ENCODE measurements around the gene VPS33B.
"Not testable (repeated sequence)": the region's sequence is repeated elsewhere in the genome, so short reads cannot be mapped to it uniquely, and the experiment has no call there.

VPS33B gene

DNA sequence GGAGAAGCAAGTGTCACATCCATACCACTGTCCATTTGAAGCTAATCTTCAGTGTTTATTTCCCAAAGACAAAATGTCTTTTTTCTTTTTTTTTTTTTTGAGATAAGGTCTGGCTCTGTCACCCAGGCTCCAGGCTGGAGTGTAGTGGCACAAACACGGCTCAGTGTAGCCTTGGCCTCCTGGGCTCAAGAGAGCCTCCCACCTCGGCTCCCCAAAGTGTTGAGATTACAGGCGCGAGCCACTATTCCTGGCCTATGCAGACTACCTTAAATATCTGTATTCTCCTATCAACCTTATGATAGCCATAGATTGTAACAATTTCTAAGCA, 27.7 kb upstream of the VPS33B start:
- H3K79me2 ChIP-seq (ENCODE audit: low read length), result no peaks in the 10 kb centered on the region
- H2AFZ ChIP-seq (ENCODE audit: low read depth, low read length), result peak overlapping the region; percentile 10
- H3K27ac ChIP-seq (ENCODE audit: low read length), result no peak overlapping the region
- peak overlapping the region; percentile 83 for H3K4me2 ChIP-seq (ENCODE audit: low read length)
- H3K4me1 ChIP-seq (ENCODE audit: low read length), result peaks cover 10% of the 10 kb centered on the region
- no peak overlapping the region for H3K9ac ChIP-seq (ENCODE audit: low read length)
- H4K20me1 ChIP-seq (ENCODE audit: insufficient read depth, low read length), result no peaks in the 10 kb centered on the region
- H3K4me3 ChIP-seq (ENCODE audit: low read length), result 0 out of 2 replicates have a peak overlapping the region, but pooled peaks have one; percentile 5
- H3K9me3 ChIP-seq (ENCODE audit: insufficient read depth, low read length), result no peaks in the 10 kb centered on the region
- H3K27me3 ChIP-seq (ENCODE audit: low read depth, low read length), result peaks cover 22% of the 10 kb centered on the region
- H3K36me3 ChIP-seq (replicated peaks; ENCODE audit: low read depth, low read length), result no peaks in the 10 kb centered on the region
- TF ChIP-seq EZH2phosphoT487 (IDR thresholded peaks at IDR 0.05; ENCODE audit: low read depth), result no peak
- TF ChIP-seq, protein P1, sequence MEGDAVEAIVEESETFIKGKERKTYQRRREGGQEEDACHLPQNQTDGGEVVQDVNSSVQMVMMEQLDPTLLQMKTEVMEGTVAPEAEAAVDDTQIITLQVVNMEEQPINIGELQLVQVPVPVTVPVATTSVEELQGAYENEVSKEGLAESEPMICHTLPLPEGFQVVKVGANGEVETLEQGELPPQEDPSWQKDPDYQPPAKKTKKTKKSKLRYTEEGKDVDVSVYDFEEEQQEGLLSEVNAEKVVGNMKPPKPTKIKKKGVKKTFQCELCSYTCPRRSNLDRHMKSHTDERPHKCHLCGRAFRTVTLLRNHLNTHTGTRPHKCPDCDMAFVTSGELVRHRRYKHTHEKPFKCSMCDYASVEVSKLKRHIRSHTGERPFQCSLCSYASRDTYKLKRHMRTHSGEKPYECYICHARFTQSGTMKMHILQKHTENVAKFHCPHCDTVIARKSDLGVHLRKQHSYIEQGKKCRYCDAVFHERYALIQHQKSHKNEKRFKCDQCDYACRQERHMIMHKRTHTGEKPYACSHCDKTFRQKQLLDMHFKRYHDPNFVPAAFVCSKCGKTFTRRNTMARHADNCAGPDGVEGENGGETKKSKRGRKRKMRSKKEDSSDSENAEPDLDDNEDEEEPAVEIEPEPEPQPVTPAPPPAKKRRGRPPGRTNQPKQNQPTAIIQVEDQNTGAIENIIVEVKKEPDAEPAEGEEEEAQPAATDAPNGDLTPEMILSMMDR (IDR thresholded peaks at IDR 0.05; ENCODE audit: low read depth, low read length), result no peak

DNA sequence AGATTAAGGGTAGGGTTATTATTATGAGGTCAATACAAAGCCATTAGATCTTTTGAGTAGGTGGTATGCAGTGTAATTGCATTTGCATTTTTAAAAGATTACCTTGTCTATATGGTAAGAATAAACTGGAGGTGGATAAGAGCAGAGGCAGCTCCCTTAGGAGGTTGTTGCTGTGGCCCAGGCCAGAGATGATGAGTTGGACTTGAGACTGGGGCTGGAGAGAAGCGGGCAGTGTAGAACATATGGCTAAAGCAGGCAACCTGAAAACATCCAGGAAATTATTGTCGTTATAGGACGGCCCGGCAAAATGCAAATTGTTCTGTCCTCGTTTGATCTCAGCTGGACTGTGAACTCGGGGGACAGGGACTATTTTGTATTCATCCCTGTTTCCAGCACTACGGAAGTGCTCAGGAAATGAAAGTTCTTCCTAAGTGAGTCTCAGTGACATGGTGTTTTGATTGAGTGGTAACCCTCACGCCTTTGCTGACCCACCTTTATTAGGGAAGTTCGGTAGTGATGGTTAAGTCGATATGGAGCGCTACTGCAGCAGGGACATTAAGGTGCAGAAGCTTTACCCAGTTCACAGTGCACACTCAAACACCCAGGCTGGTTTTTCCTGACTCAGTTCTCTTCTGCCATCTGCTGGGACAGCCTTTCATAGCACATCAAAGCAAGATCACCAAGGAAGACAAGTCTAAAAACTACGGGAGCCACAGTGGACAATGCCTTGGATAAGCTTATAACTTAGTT, 27.2 kb upstream of the VPS33B start:
- no peak overlapping the region for H3K27ac ChIP-seq (ENCODE audit: low read length)
- H4K20me1 ChIP-seq (ENCODE audit: insufficient read depth, low read length), result no peaks in the 10 kb centered on the region
- H3K4me2 ChIP-seq (ENCODE audit: low read length), result peak overlapping the region; percentile 83
- H3K4me1 ChIP-seq (ENCODE audit: low read length), result peaks cover 10% of the 10 kb centered on the region
- no peak for TF ChIP-seq EZH2phosphoT487 (IDR thresholded peaks at IDR 0.05; ENCODE audit: low read depth)
- TF ChIP-seq, protein P1 (IDR thresholded peaks at IDR 0.05; ENCODE audit: low read depth, low read length), result peak; percentile 82
- H2AFZ ChIP-seq (ENCODE audit: low read depth, low read length), result peak overlapping the region; percentile 80
- peaks cover 16% of the 10 kb centered on the region for H3K27me3 ChIP-seq (ENCODE audit: low read depth, low read length)
- H3K4me3 ChIP-seq (ENCODE audit: low read length), result peak overlapping the region; percentile 66
- no peaks in the 10 kb centered on the region for H3K79me2 ChIP-seq (ENCODE audit: low read length)
- H3K9me3 ChIP-seq (ENCODE audit: insufficient read depth, low read length), result no peaks in the 10 kb centered on the region
- 0 out of 2 replicates have a peak overlapping the region, but pooled peaks have one; percentile 2 for H3K9ac ChIP-seq (ENCODE audit: low read length)
- H3K36me3 ChIP-seq (replicated peaks; ENCODE audit: low read depth, low read length), result no peaks in the 10 kb centered on the region

DNA sequence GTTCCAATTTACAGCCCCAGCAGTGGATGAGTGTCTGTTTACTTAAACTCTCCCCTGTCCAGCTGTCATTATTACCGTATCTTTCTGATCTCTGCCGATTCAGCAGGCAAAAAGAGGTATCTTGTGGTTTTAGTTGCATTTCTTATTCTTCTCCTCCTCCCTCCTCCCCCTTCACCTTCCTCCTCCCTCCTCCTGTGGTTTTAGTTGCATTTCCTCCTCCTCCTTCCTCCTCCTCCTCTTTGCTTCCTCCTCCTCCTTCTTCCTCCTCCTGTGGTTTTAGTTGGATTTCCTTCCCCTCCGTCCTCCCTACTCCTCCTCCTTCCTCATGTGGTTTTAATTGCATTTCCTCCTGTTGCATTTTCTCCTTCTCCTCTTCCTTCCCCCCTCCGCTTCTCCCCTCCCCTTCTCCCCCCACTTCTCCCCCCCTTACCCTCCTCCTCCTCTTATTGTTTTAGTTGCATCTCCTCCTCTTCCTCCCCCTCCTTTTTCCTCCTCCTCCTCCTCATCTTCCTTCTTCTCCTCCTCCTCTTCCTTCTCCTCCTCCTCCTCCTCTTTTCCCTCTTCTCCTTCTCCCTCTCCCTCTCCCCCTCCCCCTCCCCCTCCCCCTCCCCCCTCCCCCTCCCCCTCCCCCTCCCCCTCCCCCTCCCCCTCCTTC, 25.3 kb upstream of the VPS33B start:
- Histone ChIP-seq H3K79me2 (ENCODE audit: low read length) (no peaks in the 10 kb centered on the region), H3K27ac (ENCODE audit: low read length) (no peak overlapping the region), H3K36me3 (replicated peaks; ENCODE audit: low read depth, low read length) (no peaks in the 10 kb centered on the region), H3K4me3 (ENCODE audit: low read length) (no peak overlapping the region), H3K4me2 (ENCODE audit: low read length) (peak overlapping the region; percentile 8; the same call in 1 of the 2 replicates), H3K4me1 (ENCODE audit: low read length) (peaks cover 10% of the 10 kb centered on the region), H3K9ac (ENCODE audit: low read length) (no peak overlapping the region), H3K27me3 (ENCODE audit: low read depth, low read length) (peaks cover 8% of the 10 kb centered on the region; the same call in 1 of the 2 replicates), H4K20me1 (ENCODE audit: insufficient read depth, low read length) (no peaks in the 10 kb centered on the region), H3K9me3 (ENCODE audit: insufficient read depth, low read length) (no peaks in the 10 kb centered on the region), H2AFZ (ENCODE audit: low read depth, low read length) (no peak overlapping the region)
- TF ChIP-seq EZH2phosphoT487 (IDR thresholded peaks at IDR 0.05; ENCODE audit: low read depth), result no peak
- TF ChIP-seq, protein P1 (IDR thresholded peaks at IDR 0.05; ENCODE audit: low read depth, low read length), result no peak

DNA sequence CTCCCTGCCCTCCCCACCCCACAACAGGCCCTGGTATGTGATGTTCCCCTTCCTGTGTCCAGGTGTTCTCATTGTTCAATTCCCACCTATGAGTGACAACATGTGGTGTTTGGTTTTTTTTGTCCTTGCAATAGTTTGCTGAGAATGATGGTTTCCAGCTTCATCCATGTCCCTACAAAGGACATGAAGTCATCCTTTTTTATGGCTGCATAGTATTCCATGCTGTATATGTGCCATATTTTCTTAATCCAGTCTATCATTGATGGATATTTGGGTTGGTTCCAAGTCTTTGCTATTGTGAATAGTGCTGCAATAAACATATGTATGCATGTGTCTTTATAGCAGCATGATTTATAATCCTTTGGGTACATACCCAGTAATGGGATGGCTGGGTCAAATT, 23.7 kb upstream of the VPS33B start:
- H3K79me2 ChIP-seq (ENCODE audit: low read length); H3K9me3 ChIP-seq (ENCODE audit: insufficient read depth, low read length); H4K20me1 ChIP-seq (ENCODE audit: insufficient read depth, low read length); H3K9ac ChIP-seq (ENCODE audit: low read length); H2AFZ ChIP-seq (ENCODE audit: low read depth, low read length); H3K4me2 ChIP-seq (ENCODE audit: low read length); H3K27ac ChIP-seq (ENCODE audit: low read length); H3K4me3 ChIP-seq (ENCODE audit: low read length); H3K36me3 ChIP-seq (replicated peaks; ENCODE audit: low read depth, low read length); H3K27me3 ChIP-seq (ENCODE audit: low read depth, low read length): not testable (repeated sequence)
- peaks cover 10% of the 10 kb centered on the region for H3K4me1 ChIP-seq (ENCODE audit: low read length)
